Neuronal stem cell (in vitro differentiated cells): ENCODE measurements around the gene DRGX.
A peak's percentile ranks its signal among the peaks of the same experiment; 100 is the strongest.

Experiments
- DNase-seq: peaks from one replicate; pipeline ENCODE4 v3.0.0-alpha.2; 2013; ENCODE audit warnings: low spot score
- H2AFZ ChIP-seq: one replicate; pipeline ENCODE4 v1.6.1; 2013; ENCODE audit warnings: mild to moderate bottlenecking, low read length, inconsistent platforms
- H2AK5ac ChIP-seq: 2 replicates; pipeline ENCODE4 v1.6.1; 2013; ENCODE audit warnings: low read depth, mild to moderate bottlenecking, inconsistent platforms, low read length, moderate library complexity, mixed read lengths
- H2BK120ac ChIP-seq: 2 replicates; pipeline ENCODE4 v1.6.1; 2013; ENCODE audit warnings: low read depth, mild to moderate bottlenecking, inconsistent platforms, low read length, moderate library complexity, mixed read lengths
- H2BK12ac ChIP-seq: one replicate; pipeline ENCODE4 v1.6.1; 2013; ENCODE audit warnings: low read length, inconsistent platforms
- H2BK15ac ChIP-seq: 2 replicates; pipeline ENCODE4 v1.6.1; 2013; ENCODE audit warnings: mild to moderate bottlenecking, low read length, inconsistent platforms, mixed read lengths
- H2BK5ac ChIP-seq: one replicate; pipeline ENCODE4 v1.6.1; 2013; ENCODE audit warnings: inconsistent platforms, mild to moderate bottlenecking, low read length, moderate library complexity
- H3K14ac ChIP-seq: one replicate; pipeline ENCODE4 v1.6.1; 2013; ENCODE audit warnings: low read length, inconsistent platforms
- H3K18ac ChIP-seq: 2 replicates; pipeline ENCODE4 v1.6.1; 2013; ENCODE audit warnings: low read length, inconsistent platforms
- H3K23ac ChIP-seq: 2 replicates; pipeline ENCODE4 v1.6.1; 2013; ENCODE audit warnings: low read depth, mild to moderate bottlenecking, mixed read lengths, low read length, inconsistent platforms; ENCODE audit not compliant: poor library complexity
- H3K27ac ChIP-seq: replicated peaks from 3 replicates; pipeline ENCODE4 v1.5.1; 2013; ENCODE audit warnings: low read length, inconsistent platforms
- H3K27me3 ChIP-seq, 3 experiments: 2 replicates each; pipeline ENCODE4 v1.6.1; 2013; ENCODE audit warnings: low read length in 3 of 3, mild to moderate bottlenecking in 2 of 3, inconsistent platforms in 1 of 3, low read depth in 1 of 3, mixed read lengths in 1 of 3, moderate library complexity in 1 of 3; ENCODE audit not compliant: control insufficient read depth in 3 of 3, insufficient read depth in 3 of 3
- H3K36me3 ChIP-seq, 2 donors: replicated peaks in 1 of 2; 2 replicates each; pipeline ENCODE4 v1.6.1; 2013; ENCODE audit warnings: low read length in 2 of 2; ENCODE audit not compliant: control insufficient read depth in 2 of 2, insufficient read depth in 2 of 2
- H3K4ac ChIP-seq: 2 replicates; pipeline ENCODE4 v1.6.1; 2013; ENCODE audit warnings: inconsistent platforms, mild to moderate bottlenecking, low read length, moderate library complexity
- H3K4me1 ChIP-seq, 2 donors: 1 replicate in 1 of 2; 2 replicates in 1 of 2; pipeline ENCODE4 v1.6.1; 2013; ENCODE audit warnings: low read length in 2 of 2, low read depth in 1 of 2; ENCODE audit not compliant: control insufficient read depth in 2 of 2, insufficient read depth in 1 of 2
- H3K4me2 ChIP-seq: one replicate; pipeline ENCODE4 v1.6.1; 2013; ENCODE audit warnings: mild to moderate bottlenecking, low read length, inconsistent platforms; ENCODE audit not compliant: insufficient read depth, poor library complexity, severe bottlenecking
- H3K4me3 ChIP-seq, 2 donors: 2 replicates each; pipeline ENCODE4 v1.5.1; 2013; ENCODE audit warnings: low read length in 2 of 2, mild to moderate bottlenecking in 2 of 2, inconsistent platforms in 1 of 2, moderate library complexity in 1 of 2
- H3K79me1 ChIP-seq: one replicate; pipeline ENCODE4 v1.6.1; 2013; ENCODE audit warnings: low read depth, mild to moderate bottlenecking, inconsistent platforms, low read length, moderate library complexity
- H3K9ac ChIP-seq: one replicate; pipeline ENCODE4 v1.6.1; 2013; ENCODE audit warnings: mild to moderate bottlenecking, low read depth, low read length, inconsistent platforms; ENCODE audit not compliant: poor library complexity
- H3K9me3 ChIP-seq, 2 donors: replicated peaks in 1 of 2; 2 replicates each; pipeline versions ENCODE3 to v1.6.1; 2013; ENCODE audit warnings: low read length in 2 of 2, mild to moderate bottlenecking in 2 of 2, inconsistent platforms in 1 of 2, low read depth in 1 of 2, mixed read lengths in 1 of 2, moderate library complexity in 1 of 2; ENCODE audit not compliant: control insufficient read depth in 2 of 2, insufficient read depth in 1 of 2
- H4K8ac ChIP-seq: one replicate; pipeline ENCODE4 v1.6.1; 2013; ENCODE audit warnings: low read depth, mild to moderate bottlenecking, inconsistent platforms, low read length, moderate library complexity
- H4K91ac ChIP-seq: one replicate; pipeline ENCODE4 v1.6.1; 2013; ENCODE audit warnings: low read length, low read depth, mild to moderate bottlenecking, inconsistent platforms; ENCODE audit not compliant: poor library complexity
- WGBS, 2 donors: extraction: QIAGEN DNeasy Blood & Tissue Kit; methylation state at CpG; one replicate each; pipeline ENCODE4 v1.1.7; 2013; ENCODE audit warnings: missing lambda C conversion rate in 2 of 2, mixed read lengths in 1 of 2; ENCODE audit not compliant: insufficient read length in 2 of 2, insufficient replicate concordance in 1 of 2; ENCODE audit errors: extremely low coverage in 2 of 2; 5-methylcytosine and 5-hydroxymethylcytosine counted together

Gene DRGX

DNA sequence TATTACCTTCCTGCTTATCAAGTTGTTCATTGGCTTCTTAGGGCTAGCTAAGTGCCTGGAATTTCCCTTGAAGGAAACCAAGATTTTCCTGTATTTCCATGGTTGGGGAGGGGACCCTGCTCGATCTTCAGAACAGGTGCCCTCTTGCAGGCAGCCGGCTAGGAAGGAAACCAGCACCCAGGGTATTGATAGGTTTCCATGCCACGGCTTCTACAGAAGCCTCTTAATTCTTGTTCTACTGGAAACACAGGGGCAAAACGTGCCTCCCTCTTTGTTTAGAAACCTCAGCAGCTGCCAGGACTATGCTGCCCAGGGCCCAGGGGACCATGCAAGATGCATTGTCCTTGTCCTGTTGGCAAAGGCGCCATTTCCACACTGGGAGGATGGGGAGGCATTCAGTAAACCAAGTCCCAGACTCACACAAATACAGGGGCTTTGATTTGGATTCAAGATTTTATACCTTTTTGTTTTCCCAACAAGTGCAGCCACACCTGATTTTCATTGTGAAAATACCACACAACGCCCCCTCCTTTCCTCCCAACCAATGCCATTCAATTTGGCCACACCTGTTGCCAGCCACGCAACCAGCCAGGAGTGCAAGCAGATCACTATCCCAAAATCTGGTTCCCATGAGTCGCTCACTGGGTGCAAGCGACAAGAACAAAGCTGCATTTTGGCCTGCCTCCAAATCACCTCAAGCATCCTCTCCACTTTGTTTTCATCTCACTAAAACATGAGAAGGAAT, 67.3 kb downstream of the DRGX start:
- no peak overlapping the region for H3K23ac ChIP-seq
- no peaks in the 10 kb centered on the region for H3K36me3 ChIP-seq
- H3K27ac ChIP-seq = no peak overlapping the region
- WGBS, 2 donors = no CpG with 5 or more reads among the region's 9 CpGs
- H4K8ac ChIP-seq = no peak overlapping the region
- H3K27me3 ChIP-seq = no peaks in the 10 kb centered on the region
- no peaks in the 10 kb centered on the region for H3K4me1 ChIP-seq
- H2AK5ac ChIP-seq = no peak overlapping the region
- no peaks in the 10 kb centered on the region for H3K9me3 ChIP-seq
- H3K14ac ChIP-seq = no peak overlapping the region
- no peak overlapping the region for H2BK120ac ChIP-seq
- H2BK5ac ChIP-seq = no peak overlapping the region
- no peak overlapping the region for H3K18ac ChIP-seq
- no peak overlapping the region for H2AFZ ChIP-seq
- no peak for DNase-seq
- H3K4me2 ChIP-seq = no peak overlapping the region
- no peaks in the 10 kb centered on the region for H3K79me1 ChIP-seq
- H3K9ac ChIP-seq = no peak overlapping the region
- no peak overlapping the region for H3K4ac ChIP-seq
- H2BK12ac ChIP-seq = no peak overlapping the region
- no peak overlapping the region for H3K4me3 ChIP-seq
- H4K91ac ChIP-seq = no peak overlapping the region
- no peak overlapping the region for H2BK15ac ChIP-seq

DNA sequence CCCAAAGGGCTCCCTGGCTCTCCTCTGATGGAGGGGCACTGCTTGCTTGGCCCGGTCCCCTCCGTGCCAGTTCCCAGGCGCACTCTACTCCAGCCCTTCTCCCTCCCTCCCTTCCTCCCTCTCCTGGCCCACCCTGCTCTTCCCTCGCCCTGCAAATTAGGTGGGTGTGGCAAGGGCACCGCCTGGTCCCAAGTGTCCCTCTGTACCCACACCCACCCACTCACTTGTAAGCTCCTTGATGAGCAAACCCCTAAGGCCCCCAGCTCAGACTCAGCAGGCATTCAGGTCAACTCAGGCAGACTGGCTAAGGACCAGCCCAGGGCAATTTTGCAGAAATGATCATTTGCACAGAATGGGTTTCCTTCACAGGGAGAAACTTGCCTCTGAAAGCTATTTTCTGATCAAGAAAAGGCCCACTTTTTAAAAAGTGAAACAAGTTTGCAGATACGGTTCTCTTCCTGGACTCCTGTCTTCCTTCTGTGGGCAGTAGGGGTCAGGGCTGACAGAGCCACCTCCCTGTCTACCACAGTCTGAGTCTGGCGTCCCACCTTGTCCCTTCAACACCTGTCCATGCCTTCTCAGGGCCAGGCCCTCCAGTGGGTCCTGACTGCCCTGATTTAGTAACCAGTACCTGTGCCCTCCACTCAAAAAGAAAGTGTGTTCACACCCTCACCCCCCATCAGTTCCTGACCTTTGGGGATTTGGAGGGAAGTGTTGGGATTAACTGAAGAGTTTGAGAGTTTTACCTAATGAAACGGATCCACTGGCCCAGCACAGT, 68.7 kb downstream of the DRGX start:
- Histone ChIP-seq H3K27me3 (peaks cover 0 to 4% (median 0%) of the 10 kb centered on the region in 3 experiments), H2AFZ (no peak overlapping the region), H3K23ac (peak overlapping the region; percentile 18), H4K91ac (no peak overlapping the region), H3K9me3 (no peaks in the 10 kb centered on the region), H3K18ac (no peak overlapping the region), H2BK5ac (no peak overlapping the region), H3K4me1 (no peaks in the 10 kb centered on the region), H3K36me3 (no peaks in the 10 kb centered on the region), H2BK120ac (no peak overlapping the region), H3K9ac (no peak overlapping the region), H3K4ac (no peak overlapping the region), H3K27ac (no peak overlapping the region), H2AK5ac (no peak overlapping the region), H3K14ac (no peak overlapping the region), H2BK15ac (no peak overlapping the region), H2BK12ac (no peak overlapping the region), H3K79me1 (no peaks in the 10 kb centered on the region), H3K4me2 (no peak overlapping the region), H4K8ac (no peak overlapping the region), H3K4me3 (no peak overlapping the region)
- WGBS, 2 donors = no CpG with 5 or more reads among the region's 8 CpGs
- no peak for DNase-seq

DNA sequence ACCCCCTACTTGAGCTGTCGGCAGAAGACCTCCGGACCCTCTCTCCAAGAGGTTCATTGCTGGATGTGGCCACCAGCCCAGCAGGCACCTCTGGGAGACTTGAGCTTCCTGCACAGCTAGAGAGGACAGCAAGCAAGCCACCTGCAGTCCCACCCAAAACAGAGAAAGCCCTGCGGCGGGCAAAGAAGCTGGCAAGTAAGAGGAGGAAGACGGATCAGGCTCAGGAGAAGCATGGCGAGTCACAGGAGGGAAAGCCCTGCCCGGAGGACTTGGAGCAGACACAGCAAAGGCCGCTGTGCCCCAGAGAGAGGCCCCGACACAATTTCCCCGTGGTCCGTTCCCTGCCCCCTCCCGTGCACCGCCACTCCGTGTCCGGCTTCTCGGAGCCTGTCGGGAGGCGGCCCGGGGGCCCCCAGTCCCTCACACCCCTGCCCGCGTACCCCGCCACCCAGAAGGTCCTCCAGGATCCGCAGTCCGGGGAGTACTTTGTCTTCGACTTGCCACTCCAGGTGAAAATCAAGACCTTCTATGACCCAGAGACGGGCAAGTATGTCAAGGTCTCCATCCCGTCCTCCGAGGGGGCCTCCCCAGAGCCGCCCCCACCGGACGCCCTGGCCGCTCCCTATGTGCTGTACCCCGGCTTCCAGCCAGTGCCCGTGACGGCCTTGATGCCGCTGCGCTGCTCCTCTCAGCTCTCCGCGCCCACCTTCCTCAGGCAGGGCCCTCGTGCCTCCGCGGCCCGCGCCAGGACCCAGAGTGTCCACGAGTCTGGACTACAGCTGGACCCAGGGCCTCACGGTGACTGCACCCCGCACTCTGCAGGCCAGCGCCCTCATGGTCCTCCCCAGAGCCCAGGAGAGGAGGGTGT, 69.7 kb downstream of the DRGX start:
- H3K36me3 ChIP-seq = no peaks in the 10 kb centered on the region
- peak overlapping the region; percentile 58 for H3K14ac ChIP-seq
- H2BK120ac ChIP-seq = no peak overlapping the region
- no peak overlapping the region for H4K8ac ChIP-seq
- H2AK5ac ChIP-seq = no peak overlapping the region
- H3K4me2 ChIP-seq = no peak overlapping the region
- H4K91ac ChIP-seq = no peak overlapping the region
- H2AFZ ChIP-seq = no peak overlapping the region
- H3K9ac ChIP-seq = no peak overlapping the region
- H3K18ac ChIP-seq = no peak overlapping the region
- no peaks in the 10 kb centered on the region for H3K4me1 ChIP-seq
- no peak overlapping the region for H2BK15ac ChIP-seq
- H3K4ac ChIP-seq = no peak overlapping the region
- no peak overlapping the region for H3K4me3 ChIP-seq
- H3K9me3 ChIP-seq = no peaks in the 10 kb centered on the region
- no peak overlapping the region for H2BK12ac ChIP-seq
- H3K23ac ChIP-seq = no peak overlapping the region
- peaks cover 0 to 4% (median 0%) of the 10 kb centered on the region in 3 experiments for H3K27me3 ChIP-seq
- no peak overlapping the region for H2BK5ac ChIP-seq
- H3K79me1 ChIP-seq = no peaks in the 10 kb centered on the region
- H3K27ac ChIP-seq = no peak overlapping the region
- WGBS, 2 donors = no CpG with 5 or more reads among the region's 48 CpGs
- DNase-seq = no peak
